NCI-H446 treated with DMSO at 0.1 percent for 48 hours (cell line): Measurements from ENCODE around the gene TMED8.

Experiments used
- DNase-seq: peaks from one replicate; lab custom pipeline; 2025; lab: John Stamatoyannopoulos, UW

TMED8 gene

DNA sequence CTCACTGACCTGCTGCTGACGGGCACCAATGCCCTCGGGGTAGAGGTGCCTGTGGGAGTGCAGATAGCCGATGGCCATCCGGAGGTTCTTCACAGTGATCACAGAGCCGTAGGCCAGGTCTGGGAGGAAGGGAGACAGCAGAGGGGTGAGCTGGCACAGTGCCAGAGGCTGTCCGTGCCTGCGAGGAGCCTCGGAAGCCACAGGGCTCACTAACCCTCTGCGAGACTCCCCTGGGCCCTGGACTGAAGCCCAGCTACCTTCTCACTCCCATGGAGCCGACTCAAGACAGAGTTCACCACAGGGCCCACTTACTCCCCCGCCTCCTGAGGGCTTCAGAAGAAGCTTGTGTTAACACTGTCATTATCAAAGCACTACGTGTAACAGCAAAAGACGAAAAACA, 80.7 kb downstream of the TMED8 start:
- no peak for DNase-seq

DNA sequence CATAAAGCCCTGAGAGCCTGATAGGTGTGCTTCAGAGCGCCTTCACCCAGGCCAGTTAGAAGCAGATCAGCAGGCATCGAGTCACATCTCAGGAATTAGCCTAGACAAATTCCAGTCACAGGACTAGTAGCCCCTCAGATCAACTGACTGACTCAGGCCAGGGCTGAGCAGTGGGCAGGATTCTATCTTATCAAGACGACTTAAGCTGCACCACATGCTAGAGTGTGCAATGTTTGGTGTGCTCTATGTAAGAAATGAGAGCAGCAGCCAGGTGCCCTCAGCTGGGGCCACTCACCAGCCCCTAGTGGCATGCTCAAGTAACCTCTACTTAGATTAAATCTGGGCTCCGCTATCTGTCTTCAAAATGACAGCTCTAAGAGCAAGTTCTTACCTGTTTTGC, 86.2 kb downstream of the TMED8 start:
- no peak for DNase-seq

DNA sequence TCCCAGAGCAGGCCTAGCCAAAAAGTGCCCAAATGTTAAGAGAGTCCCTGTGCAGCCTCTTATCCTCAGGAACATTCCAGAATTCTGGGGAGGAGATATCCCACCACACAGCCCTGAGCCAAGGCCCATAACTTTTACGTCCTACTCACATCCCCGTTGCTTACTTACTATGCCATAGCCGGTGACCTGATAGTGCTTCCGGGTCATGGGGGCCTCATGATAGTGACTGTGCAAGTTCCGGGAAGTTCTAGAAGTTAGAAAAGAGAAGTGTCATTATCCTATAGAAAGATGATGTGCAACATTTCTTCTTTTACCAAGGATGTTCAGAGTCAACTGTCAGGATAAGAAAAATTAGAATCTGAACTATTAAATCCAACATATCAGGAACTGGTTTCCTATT, 90.3 kb downstream of the TMED8 start:
- DNase-seq: no peak
